MV-4-11 (cell line): ENCODE data around the gene TGFB3.

Experiments used
- DNase-seq: peaks from one replicate; lab custom pipeline; 2025; lab: John Stamatoyannopoulos, UW

The TGFB3 gene

GRCh38 chr14:75981426-75982265 is at the start of gene TGFB3:
TGFB3 (minus strand) TSS chr14:75981995; CDS start chr14:75980893, 1,102 bp downstream.
- DNase-seq, result peak; percentile 54

GRCh38 chr14:76024211-76024907 is 42.6 kb upstream of the TGFB3 start:
- no peak for DNase-seq

GRCh38 chr14:76023757-76024156 is 42.0 kb upstream of the TGFB3 start:
- no peak for DNase-seq

GRCh38 chr14:76022991-76023390 is 41.2 kb upstream of the TGFB3 start:
- DNase-seq, result no peak

- DNase-seq, result no peak
These were observed 37.9 kb upstream of the TGFB3 start for GRCh38 chr14:76019676-76020075.

- no peak for DNase-seq
These were observed 33.9 kb upstream of the TGFB3 start for GRCh38 chr14:76015668-76016067.

- no peak for DNase-seq
These were observed 33.4 kb upstream of the TGFB3 start for GRCh38 chr14:76015191-76015590.

- DNase-seq, result no peak
These were observed 30.6 kb upstream of the TGFB3 start for GRCh38 chr14:76012354-76012753.

GRCh38 chr14:76011930-76012329 is 30.1 kb upstream of the TGFB3 start:
- DNase-seq, result no peak

- DNase-seq, result peak; percentile 11
These were observed 27.8 kb upstream of the TGFB3 start for GRCh38 chr14:76009627-76010026.

GRCh38 chr14:76007852-76008251 is 26.1 kb upstream of the TGFB3 start:
- DNase-seq, result no peak

- no peak for DNase-seq
These were observed 25.6 kb upstream of the TGFB3 start for GRCh38 chr14:76007379-76007778.

GRCh38 chr14:76006253-76006652 is 24.5 kb upstream of the TGFB3 start:
- DNase-seq, result no peak

- DNase-seq, result no peak
These were observed 20.6 kb upstream of the TGFB3 start for GRCh38 chr14:76002383-76002782.

- no peak for DNase-seq
These were observed 17.9 kb upstream of the TGFB3 start for GRCh38 chr14:75999511-76000190.

- DNase-seq, result no peak
These were observed 14.7 kb upstream of the TGFB3 start for GRCh38 chr14:75996488-75996887.

- DNase-seq, result no peak
These were observed 13.7 kb upstream of the TGFB3 start for GRCh38 chr14:75995372-75996041.

- DNase-seq, result no peak
These were observed 11.8 kb upstream of the TGFB3 start for GRCh38 chr14:75993567-75994041.

- no peak for DNase-seq
These were observed 10.0 kb upstream of the TGFB3 start for GRCh38 chr14:75991753-75992152.

- no peak for DNase-seq
These were observed 8.5 kb upstream of the TGFB3 start for GRCh38 chr14:75990297-75990696.

- DNase-seq, result no peak
These were observed 7.3 kb upstream of the TGFB3 start for GRCh38 chr14:75989134-75989533.
